ENCODE measurements around the gene INPP4B.

GRCh38 chr4:142406499-142406835 is 439.6 kb downstream of the INPP4B start:
- TF ChIP-seq CTCF (conservative IDR thresholded peaks at IDR 0.05): no peak
- TF ChIP-seq EZH2 (IDR thresholded peaks at IDR 0.05; ENCODE audit: low read depth): no peak
